H9 (cell line): Measurements from ENCODE around the gene TMC3. TPM values are rescaled to one million over a fixed set of nuclear protein-coding genes. Genes with fewer than 3 reads are reported as not detected.

Experiments
- DNase-seq: peaks from one replicate; pipeline ENCODE4 v3.0.0-alpha.2; 2017
- H2AFZ ChIP-seq: one replicate; pipeline ENCODE4 v1.6.1; 2013; ENCODE audit warnings: mild to moderate bottlenecking, low read length, control low read depth, moderate library complexity
- H2AK5ac ChIP-seq: 2 replicates; pipeline ENCODE4 v1.6.1; 2013; ENCODE audit warnings: low read length, control low read depth, mixed read lengths; ENCODE audit not compliant: insufficient read length
- H2BK120ac ChIP-seq: one replicate; pipeline ENCODE4 v1.6.1; 2013; ENCODE audit warnings: low read depth, mild to moderate bottlenecking, low read length, control low read depth, inconsistent platforms; ENCODE audit not compliant: poor library complexity, severe bottlenecking
- H2BK12ac ChIP-seq: 2 replicates; pipeline ENCODE4 v1.6.1; 2013; ENCODE audit warnings: low read length, control low read depth, mixed read lengths, low read depth; ENCODE audit not compliant: insufficient read length
- H2BK15ac ChIP-seq: 2 replicates; pipeline ENCODE4 v1.6.1; 2013; ENCODE audit warnings: low read depth, low read length, control low read depth
- H2BK20ac ChIP-seq: one replicate; pipeline ENCODE4 v1.6.1; 2013; ENCODE audit warnings: low read depth, mild to moderate bottlenecking, low read length, control low read depth, inconsistent platforms; ENCODE audit not compliant: poor library complexity, severe bottlenecking
- H2BK5ac ChIP-seq: 2 replicates; pipeline ENCODE4 v1.6.1; 2013; ENCODE audit warnings: low read length, control low read depth, mixed read lengths; ENCODE audit not compliant: insufficient read length
- H3K14ac ChIP-seq: 2 replicates; pipeline ENCODE4 v1.6.1; 2013; ENCODE audit warnings: low read length, control low read depth; ENCODE audit not compliant: insufficient read depth
- H3K18ac ChIP-seq: 2 replicates; pipeline ENCODE4 v1.6.1; 2013; ENCODE audit warnings: low read depth, mild to moderate bottlenecking, mixed read lengths, low read length, control low read depth; ENCODE audit not compliant: insufficient read length
- H3K23ac ChIP-seq: 2 replicates; pipeline ENCODE4 v1.6.1; 2013; ENCODE audit warnings: low read length, control low read depth, mixed read lengths, low read depth; ENCODE audit not compliant: insufficient read length
- H3K23me2 ChIP-seq: 2 replicates; pipeline ENCODE4 v1.6.1; 2013; ENCODE audit warnings: low read depth, mild to moderate bottlenecking, mixed read lengths, low read length, control low read depth; ENCODE audit not compliant: insufficient read length, poor library complexity, severe bottlenecking
- H3K27ac ChIP-seq: 2 replicates; pipeline ENCODE4 v1.5.1; 2013; ENCODE audit warnings: low read length, control low read depth, mixed read lengths, low read depth; ENCODE audit not compliant: insufficient read length
- H3K27me3 ChIP-seq: 2 replicates; pipeline ENCODE4 v1.6.1; 2013; ENCODE audit warnings: low read length, control low read depth, inconsistent platforms; ENCODE audit not compliant: insufficient read depth
- H3K4ac ChIP-seq: 2 replicates; pipeline ENCODE4 v1.6.1; 2013; ENCODE audit warnings: low read depth, mild to moderate bottlenecking, control low read depth, inconsistent platforms, low read length, moderate library complexity
- H3K4me1 ChIP-seq: 2 replicates; pipeline ENCODE4 v1.6.1; 2013; ENCODE audit warnings: low read length, control low read depth, inconsistent platforms; ENCODE audit not compliant: insufficient read depth
- H3K4me2 ChIP-seq: 2 replicates; pipeline ENCODE4 v1.6.1; 2013; ENCODE audit warnings: low read length, control low read depth, mixed read lengths; ENCODE audit not compliant: insufficient read length, insufficient read depth
- H3K56ac ChIP-seq: 2 replicates; pipeline ENCODE4 v1.6.1; 2013; ENCODE audit warnings: low read depth, mild to moderate bottlenecking, mixed read lengths, low read length, control low read depth; ENCODE audit not compliant: insufficient read length
- H3K79me1 ChIP-seq: 2 replicates; pipeline ENCODE4 v1.6.1; 2013; ENCODE audit warnings: low read depth, mild to moderate bottlenecking, moderate library complexity, low read length, control low read depth, inconsistent platforms; ENCODE audit not compliant: insufficient read depth, poor library complexity, severe bottlenecking
- H3K79me2 ChIP-seq: 2 replicates; pipeline ENCODE4 v1.6.1; 2013; ENCODE audit warnings: low read length, control low read depth, inconsistent platforms; ENCODE audit not compliant: insufficient read depth
- H3K9ac ChIP-seq: 2 replicates; pipeline ENCODE4 v1.6.1; 2013; ENCODE audit warnings: low read length, control low read depth, mixed read lengths; ENCODE audit not compliant: insufficient read length; ENCODE audit errors: extremely low read depth
- H3K9me3 ChIP-seq: one replicate; pipeline ENCODE4 v1.6.1; 2013; ENCODE audit warnings: low read depth, low read length, inconsistent platforms; ENCODE audit not compliant: control insufficient read depth
- H3T11ph ChIP-seq: one replicate; pipeline ENCODE4 v1.6.1; 2013; ENCODE audit warnings: mild to moderate bottlenecking, low read length, control low read depth, inconsistent platforms
- H4K20me1 ChIP-seq: one replicate; pipeline ENCODE4 v1.6.1; 2013; ENCODE audit not compliant: control insufficient read depth, insufficient read length, insufficient read depth
- H4K5ac ChIP-seq: 2 replicates; pipeline ENCODE4 v1.6.1; 2013; ENCODE audit warnings: low read depth, mild to moderate bottlenecking, mixed read lengths, low read length, control low read depth; ENCODE audit not compliant: insufficient read length
- H4K8ac ChIP-seq: replicated peaks from 2 replicates; pipeline ENCODE4 v1.6.1; 2013; ENCODE audit warnings: low read length, control low read depth, mixed read lengths, low read depth; ENCODE audit not compliant: insufficient read length
- H4K91ac ChIP-seq: 2 replicates; pipeline ENCODE4 v1.6.1; 2013; ENCODE audit warnings: low read depth, mild to moderate bottlenecking, moderate library complexity, mixed read lengths, low read length, control low read depth; ENCODE audit not compliant: insufficient read length
- H3K27ac Mint-ChIP-seq, 3 experiments: 2 replicates in 2 of 3; 3 replicates in 1 of 3; pipeline ENCODE4 v1.8.0; 2020 to 2021; ENCODE audit warnings: mixed read lengths in 3 of 3, mild to moderate bottlenecking in 1 of 3, moderate library complexity in 1 of 3
- H3K27me3 Mint-ChIP-seq: 2 replicates; pipeline ENCODE4 v1.8.0; 2021; ENCODE audit warnings: low read depth, mild to moderate bottlenecking, moderate library complexity, mixed read lengths
- H3K36me3 Mint-ChIP-seq, 3 experiments: 2 replicates in 2 of 3; 3 replicates in 1 of 3; pipeline ENCODE4 v1.8.0; 2020 to 2021; ENCODE audit warnings: low read depth in 3 of 3, mixed read lengths in 3 of 3; ENCODE audit not compliant: insufficient read depth in 1 of 3
- H3K4me1 Mint-ChIP-seq, 2 experiments: 2 replicates each; pipeline ENCODE4 v1.8.0; 2020; ENCODE audit warnings: mixed read lengths in 2 of 2
- H3K4me3 Mint-ChIP-seq, 2 experiments: 2 replicates in 1 of 2; 3 replicates in 1 of 2; pipeline ENCODE4 v1.8.0; 2020 to 2021; ENCODE audit warnings: mild to moderate bottlenecking in 2 of 2, mixed read lengths in 2 of 2, moderate library complexity in 1 of 2
- H3K9me3 Mint-ChIP-seq, 2 experiments: 2 replicates in 1 of 2; 3 replicates in 1 of 2; pipeline ENCODE4 v1.8.0; 2020; ENCODE audit warnings: mild to moderate bottlenecking in 2 of 2, mixed read lengths in 2 of 2, moderate library complexity in 1 of 2
- CTCF ChIP-seq: fragments of 200-600 bp; sonication (generic); conservative IDR thresholded peaks from 3 replicates; pipeline ENCODE4 v1.8.0; 2021; ENCODE audit warnings: antibody characterized with exemption, mild to moderate bottlenecking
- WGBS: extraction: QIAGEN DNeasy Blood & Tissue Kit; methylation state at CpG from one replicate; pipeline ENCODE4 v1.1.7; 2013; ENCODE audit warnings: missing lambda C conversion rate, low lambda C conversion rate, mixed read lengths; ENCODE audit not compliant: insufficient read length; ENCODE audit errors: extremely low coverage; 5-methylcytosine and 5-hydroxymethylcytosine counted together
- total RNA-seq: library from RNA; stranded (reverse); gene quantifications from 2 replicates; pipeline ENCODE4 v1.2.1, GENCODE V29; 2021

Gene TMC3
- total RNA-seq, 1 experiment from 2014 or later, result not detected

GRCh38 chr15:81407176-81407575, 33.2 kb upstream of the TMC3 start:
- no peaks in the 10 kb centered on the region for H3K9me3 ChIP-seq
- H3K56ac ChIP-seq, result no peak overlapping the region
- no peaks in the 10 kb centered on the region for H3K27me3 ChIP-seq
- H3K23me2 ChIP-seq, result no peaks in the 10 kb centered on the region
- H4K20me1 ChIP-seq, result no peaks in the 10 kb centered on the region
- H3K79me1 ChIP-seq, result no peaks in the 10 kb centered on the region
- H2AFZ ChIP-seq, result no peak overlapping the region
- no peak overlapping the region for H2BK15ac ChIP-seq
- no peak overlapping the region for H3K14ac ChIP-seq
- H3K27ac ChIP-seq, result no peak overlapping the region
- Mint-ChIP-seq H3K9me3 (no peaks in the 10 kb centered on the region), H3K36me3 (no peaks in the 10 kb centered on the region), H3K4me1 (peaks cover 9 to 13% of the 10 kb centered on the region in 2 experiments), H3K27me3 (peaks cover 3% of the 10 kb centered on the region; the same call in 1 of the 2 replicates), H3K27ac (no peak overlapping the region), H3K4me3 (no peak overlapping the region)
- no peak overlapping the region for H3K23ac ChIP-seq
- no peak overlapping the region for H4K91ac ChIP-seq
- no peak overlapping the region for H2BK5ac ChIP-seq
- H3K79me2 ChIP-seq, result no peaks in the 10 kb centered on the region
- H3K4ac ChIP-seq, result no peak overlapping the region
- no peak overlapping the region for H2BK12ac ChIP-seq
- no peak overlapping the region for H3K4me2 ChIP-seq
- no peak overlapping the region for H2BK120ac ChIP-seq
- DNase-seq, result no peak
- no peak for TF ChIP-seq CTCF
- H2AK5ac ChIP-seq, result no peak overlapping the region
- H3K9ac ChIP-seq, result no peak overlapping the region
- no peak overlapping the region for H4K5ac ChIP-seq
- H3T11ph ChIP-seq, result no peak overlapping the region
- no peak overlapping the region for H2BK20ac ChIP-seq
- 0 out of 2 replicates have a peak, but pooled peaks cover 2% of the 10 kb centered on the region for H3K4me1 ChIP-seq
- no CpG with 5 or more reads among the region's 1 CpG for WGBS
- H4K8ac ChIP-seq, result no peak overlapping the region
- no peak overlapping the region for H3K18ac ChIP-seq
